ENCODE measurements around the gene COL20A1.
"Not testable (repeated sequence)": the region's sequence is repeated elsewhere in the genome, so short reads cannot be mapped to it uniquely, and the experiment has no call there.

COL20A1 gene

DNA sequence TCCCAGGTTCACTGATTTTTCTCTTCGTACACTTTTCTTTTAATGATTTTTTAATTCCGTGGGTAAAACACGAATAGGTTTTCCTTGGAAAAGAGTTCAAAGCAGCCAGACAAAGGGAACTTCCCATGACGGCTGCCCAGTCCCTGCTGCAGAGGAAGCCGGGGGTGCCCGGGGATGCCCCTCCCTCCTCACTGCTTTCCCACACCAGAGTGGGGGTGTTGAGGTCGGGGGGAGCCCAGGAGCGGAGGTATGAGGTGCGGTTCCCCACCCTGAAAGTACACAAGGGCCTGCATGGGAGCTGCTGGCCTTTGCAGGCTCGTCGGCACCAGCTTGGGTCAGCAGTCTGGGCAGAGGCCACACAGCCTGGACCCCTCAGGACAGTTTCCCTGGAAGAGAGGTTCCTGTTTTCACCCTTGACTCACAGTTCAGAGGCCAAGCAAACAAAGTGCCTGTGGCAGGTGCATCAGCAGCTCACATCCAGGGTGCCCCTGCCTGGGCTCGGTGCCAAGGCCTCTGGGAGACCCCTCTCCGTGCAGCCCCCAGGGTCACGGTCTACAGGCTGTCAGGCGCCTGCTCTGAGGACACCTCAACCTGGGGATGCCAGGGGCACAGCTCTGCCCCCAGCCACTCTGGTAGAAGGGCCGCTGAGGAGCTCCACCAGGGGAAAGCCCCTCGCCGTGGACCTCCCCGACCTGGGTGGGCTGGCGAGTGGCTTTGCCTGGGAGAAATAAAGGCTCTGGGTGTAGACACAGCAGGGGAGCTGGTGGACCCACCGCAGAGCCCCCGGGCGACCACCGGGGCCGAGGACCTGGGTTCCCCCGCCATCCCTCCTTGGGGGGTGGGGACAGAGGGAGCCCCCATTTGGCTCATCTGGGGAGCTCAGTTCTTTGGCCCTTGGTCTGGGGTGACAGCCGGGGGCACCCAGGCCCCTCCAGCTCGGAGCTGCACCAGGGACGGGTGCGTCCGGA, 83.6 kb downstream of the COL20A1 start:
- DNase-seq (ENCODE audit: low spot score): no peak

DNA sequence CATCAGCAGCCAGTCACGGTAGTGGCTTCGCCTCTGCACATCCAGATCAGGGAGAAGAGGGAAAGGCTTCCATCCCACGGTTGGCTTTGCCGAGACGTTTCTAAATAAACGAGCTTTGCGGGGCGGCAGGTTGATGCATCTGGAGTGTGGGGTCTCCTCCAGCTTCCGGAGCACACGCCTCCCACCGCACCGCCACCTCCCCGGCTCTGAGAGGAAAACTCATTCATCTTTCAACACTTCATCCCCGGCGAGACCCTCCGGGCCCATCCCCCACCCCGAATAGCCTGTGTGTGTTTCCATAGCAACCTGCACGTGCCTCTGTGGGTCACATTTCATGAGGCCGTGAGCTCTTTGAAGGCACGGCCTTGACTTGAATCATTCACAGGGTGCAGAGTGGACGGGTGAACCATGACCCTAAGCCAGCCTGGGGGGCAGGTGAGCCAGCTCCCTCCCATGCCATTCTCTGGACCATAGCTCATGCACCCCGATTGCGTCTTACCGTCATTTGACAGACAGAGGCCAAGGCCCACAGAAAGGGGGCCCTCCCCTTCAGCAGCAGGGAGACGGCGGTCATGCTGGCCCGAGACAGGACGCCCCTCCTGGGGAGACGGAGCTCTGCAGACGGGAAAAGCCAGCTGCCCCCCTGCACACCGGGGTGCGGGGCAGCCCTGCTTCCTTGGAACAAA, 84.4 kb downstream of the COL20A1 start:
- no peak for DNase-seq (ENCODE audit: low spot score)

DNA sequence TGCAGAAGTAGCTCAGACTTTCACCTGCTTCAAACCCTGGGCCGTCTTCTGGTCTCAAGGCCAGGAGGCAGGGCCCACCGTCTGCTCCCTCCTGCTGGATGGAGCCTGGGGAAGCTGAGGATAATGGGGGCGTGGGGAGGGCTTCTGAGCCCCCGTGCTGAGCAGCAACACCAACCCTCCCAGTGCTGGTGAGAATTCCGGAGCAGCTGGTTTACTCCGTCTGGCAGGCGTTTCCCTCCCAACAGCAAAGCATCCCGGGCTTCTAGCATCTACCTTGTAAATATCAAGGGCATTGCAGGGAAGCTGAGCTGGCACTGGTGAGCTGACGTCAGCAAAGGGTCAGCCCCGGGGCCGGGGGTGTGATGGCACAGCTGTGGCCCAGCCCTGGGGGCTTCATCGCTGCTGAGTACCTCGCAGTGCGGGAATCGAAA, 85.0 kb downstream of the COL20A1 start:
- DNase-seq (ENCODE audit: low spot score): no peak

DNA sequence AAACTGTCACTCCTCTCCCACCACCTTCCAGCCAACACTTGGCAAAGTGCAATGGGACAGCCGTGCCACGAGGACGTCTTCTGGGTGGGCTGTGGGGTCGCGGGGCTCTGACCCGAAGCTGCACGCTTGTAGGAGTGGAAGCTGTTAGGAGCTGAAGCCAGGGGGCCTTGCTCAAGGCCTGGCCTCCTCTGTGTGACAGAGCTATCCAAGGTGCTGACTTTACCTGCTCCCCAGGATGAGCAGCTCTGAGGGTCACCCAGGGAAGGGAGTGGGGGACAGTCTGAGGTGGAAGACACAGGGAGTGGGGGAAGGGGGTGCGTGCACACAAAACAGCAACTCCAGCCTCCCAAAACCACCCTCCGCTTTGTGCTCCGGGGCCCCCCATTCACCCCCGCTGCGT, 85.6 kb downstream of the COL20A1 start:
- DNase-seq (ENCODE audit: low spot score): no peak

DNA sequence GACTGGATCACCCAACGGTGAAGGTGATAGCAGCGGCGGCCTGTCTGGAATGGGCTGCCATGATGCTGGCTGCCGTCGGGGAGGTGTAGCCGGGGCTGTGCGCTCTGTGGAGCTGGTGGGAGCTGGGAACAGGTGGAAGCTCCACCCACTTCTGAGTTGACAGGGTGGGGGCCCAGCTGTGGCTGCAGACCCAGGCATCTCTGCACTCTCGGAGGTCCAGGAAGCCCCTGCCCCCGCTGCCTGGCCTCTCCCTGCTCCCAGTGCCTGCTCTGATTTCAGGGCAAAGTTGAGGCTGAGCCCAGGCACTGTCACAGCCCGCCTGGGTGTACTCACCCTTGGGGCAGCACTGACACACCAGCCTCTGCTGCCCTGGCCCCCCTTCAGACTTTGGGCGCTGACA, 86.3 kb downstream of the COL20A1 start:
- DNase-seq (ENCODE audit: low spot score): no peak

DNA sequence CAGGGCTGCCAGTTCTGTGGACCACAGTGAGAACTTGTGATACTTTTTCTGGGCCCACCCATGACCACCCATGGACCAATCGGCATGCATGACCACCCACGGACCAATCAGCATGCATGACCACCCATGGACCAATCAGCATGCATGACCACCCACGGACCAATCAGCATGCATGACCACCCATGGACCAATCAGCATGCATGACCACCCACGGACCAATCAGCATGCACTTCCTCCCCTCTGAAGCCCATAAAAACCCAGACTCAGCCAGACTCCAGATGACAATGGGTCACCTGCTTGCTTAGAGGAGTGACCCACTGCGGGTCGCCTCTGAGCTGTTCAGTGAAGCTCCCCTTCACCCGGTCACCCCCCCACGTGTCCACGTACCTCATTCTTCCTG, 86.9 kb downstream of the COL20A1 start:
- DNase-seq (ENCODE audit: low spot score): not testable (repeated sequence)

DNA sequence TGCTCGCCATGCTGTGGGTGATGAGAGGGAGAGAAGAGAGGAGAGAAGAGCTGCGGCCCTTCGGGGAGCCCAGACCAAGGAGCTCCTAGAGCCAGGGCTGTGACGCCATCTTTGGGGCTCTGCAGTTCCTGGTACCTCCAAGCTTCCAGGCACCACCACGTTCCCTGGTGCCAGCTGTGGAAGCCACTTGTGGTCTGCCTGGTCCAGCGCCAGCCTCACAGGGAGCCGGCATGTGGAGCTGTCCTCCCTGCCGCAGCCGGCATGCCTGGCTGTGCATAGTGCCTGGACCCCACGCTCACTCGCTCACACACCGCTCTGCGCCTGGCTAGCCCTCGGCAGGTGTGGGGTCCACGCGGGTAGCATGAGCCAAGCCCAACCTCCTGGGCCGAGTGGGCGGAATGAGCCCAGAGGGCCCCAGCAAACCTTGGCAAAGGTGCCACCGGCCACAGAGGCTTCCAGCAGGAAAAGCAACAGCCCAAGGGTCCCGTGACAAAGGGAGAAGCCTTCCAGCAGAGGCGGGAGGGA, 87.4 kb downstream of the COL20A1 start:
- no peak for DNase-seq (ENCODE audit: low spot score)

DNA sequence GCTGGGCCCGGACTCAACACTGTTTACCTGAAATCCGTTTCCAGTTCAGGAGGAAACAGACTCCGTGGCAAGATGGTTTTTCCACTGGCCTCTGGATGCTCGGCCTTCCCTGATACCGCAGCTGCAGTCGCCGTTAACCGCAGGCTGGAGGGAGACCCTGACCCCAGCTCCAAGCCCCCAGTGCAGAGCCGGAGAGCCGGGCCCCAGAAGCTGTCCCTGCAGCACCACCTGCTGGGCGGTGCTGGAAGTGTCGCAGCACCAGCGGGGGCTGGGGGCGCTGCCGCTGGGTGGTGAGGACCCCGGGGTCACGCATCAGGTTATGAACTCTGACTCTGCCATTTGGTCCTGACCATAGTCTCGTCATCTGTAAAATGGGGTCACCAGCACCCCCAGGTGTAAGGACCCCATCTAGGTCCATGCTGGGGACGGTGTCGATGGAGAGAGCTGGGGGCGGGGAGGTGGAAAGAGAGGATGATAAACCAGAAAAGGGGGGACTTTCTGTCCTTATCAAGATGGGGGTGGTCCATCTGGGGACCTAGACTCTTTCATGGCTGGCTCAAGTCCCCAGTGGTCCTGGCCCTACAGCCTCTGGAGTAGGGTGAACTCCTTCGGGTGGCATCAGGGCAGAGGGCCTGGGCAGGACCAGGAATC, 88.9 kb downstream of the COL20A1 start:
- DNase-seq (ENCODE audit: low spot score): peak; percentile 90

DNA sequence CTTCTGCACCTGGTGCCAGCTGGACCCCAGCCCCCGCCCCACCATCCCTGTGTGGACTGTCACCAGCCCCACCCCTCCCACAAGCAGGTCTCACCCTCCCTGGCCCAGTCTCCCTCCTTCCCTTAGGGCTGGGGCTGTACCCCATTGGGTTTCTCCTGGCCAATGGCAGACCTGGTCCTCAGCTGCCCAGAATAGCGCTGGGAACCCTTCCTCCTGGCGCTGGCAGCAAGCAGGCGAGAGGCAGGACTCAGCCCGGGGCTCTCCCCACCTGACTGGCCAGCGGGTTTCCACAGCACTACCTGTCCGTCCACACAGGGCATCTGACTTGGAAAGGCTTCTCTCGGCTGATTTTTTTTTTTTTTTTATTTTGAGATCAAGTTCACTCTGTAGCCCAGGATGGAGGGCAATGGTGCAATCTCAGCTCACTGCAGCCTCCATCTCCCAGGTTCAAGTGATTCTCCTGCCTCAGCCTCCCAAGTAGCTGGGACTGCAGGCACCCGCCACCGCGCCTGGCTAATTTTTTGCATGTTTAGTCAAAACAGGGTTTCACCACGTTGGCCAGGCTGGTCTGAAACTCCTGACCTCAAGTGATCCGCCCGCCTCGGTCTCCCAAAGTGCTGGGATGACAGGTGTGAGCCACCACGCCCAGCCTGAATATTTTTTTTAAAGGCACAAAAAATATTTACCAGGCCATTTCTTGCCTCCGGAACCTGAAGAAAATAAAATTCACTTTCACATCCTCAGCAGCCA, 89.7 kb downstream of the COL20A1 start:
- no peak for DNase-seq (ENCODE audit: low spot score)

DNA sequence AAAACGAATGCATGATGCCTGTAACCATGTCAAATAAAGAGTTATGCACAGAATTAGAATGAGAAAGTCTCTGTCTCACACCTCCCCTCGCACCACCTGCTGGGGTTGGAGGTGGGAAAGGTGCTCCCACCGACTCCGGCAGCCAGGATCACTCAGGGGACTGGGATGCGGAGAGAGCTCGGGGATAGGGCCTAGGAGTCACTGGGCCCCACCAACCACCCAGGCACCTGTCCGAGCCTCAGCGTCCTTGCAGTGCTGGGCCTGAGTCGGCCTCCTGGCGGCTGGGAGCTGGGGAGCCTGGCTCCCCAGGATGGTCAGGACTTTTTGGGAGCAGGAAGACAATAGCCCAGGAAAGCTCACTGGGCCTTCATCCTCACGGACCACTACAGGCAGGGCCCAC, 90.6 kb downstream of the COL20A1 start:
- no peak for DNase-seq (ENCODE audit: low spot score)

DNA sequence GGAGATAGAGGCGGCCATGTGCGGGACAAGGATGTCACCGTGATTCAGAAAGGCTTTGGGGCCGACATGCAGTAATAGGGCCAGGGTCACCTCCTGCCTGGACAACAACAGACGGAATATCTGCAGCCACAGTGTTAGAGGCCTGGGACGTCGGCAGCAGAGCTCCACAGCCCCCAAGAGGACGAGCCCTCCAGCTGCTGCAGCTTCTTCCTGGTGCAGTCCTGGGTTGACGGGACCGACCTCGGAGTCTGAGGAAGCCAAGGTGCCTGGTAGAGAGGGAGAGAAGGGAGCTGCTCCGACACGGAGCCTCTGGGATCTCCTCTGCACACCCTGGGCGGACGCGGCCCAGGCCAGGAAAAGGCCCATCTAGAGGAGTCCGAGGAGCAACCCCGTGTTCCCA, 91.3 kb downstream of the COL20A1 start:
- no peak for DNase-seq (ENCODE audit: low spot score)
